Pulmonary artery endothelial cell (primary cell): ENCODE results near the gene PRR19. TPM values are rescaled to one million over a fixed set of nuclear protein-coding genes. Genes with fewer than 3 reads are reported as not detected.

Source experiments
- DNase-seq: peaks from one replicate; pipeline ENCODE4 v3.0.0-alpha.2; 2011; ENCODE audit warnings: low read depth, low spot score
- total RNA-seq: library from RNA; depleted of rRNA; stranded (reverse); fragments of >200 nt; gene quantifications from 2 replicates; pipeline ENCODE4 v1.2.3, GENCODE V29; 2014

PRR19 gene
- total RNA-seq, 1 donor from 2014 or later, result 0.26 TPM

DNA sequence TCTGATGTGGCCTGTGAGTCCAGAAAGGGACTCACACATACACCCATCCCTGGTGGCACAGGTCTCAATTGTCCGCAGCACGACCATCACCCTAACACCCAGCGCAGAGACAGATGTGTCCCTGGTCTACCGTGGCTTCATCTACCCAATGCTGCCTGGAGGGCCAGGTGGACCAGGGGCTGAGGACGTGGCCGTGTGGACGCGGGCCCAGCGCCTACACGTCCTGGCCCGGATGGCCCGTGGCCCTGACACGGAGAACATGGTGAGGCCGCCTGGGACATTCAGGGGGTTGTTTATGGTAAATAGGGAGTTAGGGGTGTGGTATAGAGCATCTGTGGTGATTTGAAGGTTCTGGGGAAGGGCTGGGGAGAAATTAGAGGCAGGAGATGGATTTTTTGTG, 46.3 kb downstream of the PRR19 start:
- DNase-seq, result no peak

DNA sequence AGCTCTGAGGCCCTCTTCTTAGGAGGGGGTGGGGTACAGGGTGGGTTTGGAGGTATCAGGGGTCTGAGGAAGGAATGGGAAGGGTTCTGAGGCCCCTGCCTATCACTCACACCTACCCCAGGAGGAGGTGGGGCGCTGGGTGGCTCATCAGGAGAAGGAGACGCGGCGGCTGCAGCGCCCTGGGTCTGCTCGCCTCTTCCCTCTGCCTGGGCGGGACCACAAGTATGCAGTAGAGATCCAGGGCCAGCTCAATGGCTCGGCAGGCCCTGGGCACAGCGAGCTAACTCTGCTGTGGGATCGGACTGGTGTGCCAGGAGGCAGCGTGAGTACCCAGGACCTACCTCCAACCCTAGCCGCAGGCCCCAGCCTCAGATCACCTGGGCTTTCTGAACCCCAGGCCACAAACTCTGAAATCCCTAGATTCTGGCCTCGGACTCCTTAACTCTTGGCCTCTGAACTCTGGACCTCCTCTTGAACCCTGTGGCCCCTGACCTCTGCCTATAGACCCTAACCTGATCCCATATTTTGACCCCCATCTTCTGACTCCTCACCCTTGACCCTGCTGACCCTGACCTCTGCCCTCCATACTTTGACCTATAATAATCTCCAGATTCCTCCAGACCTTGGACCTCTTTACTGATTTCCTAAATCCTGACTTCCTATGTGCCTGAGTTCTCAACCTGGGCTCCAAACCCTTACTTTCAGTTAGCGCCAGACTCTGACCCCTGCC, 47.6 kb downstream of the PRR19 start:
- no peak for DNase-seq

DNA sequence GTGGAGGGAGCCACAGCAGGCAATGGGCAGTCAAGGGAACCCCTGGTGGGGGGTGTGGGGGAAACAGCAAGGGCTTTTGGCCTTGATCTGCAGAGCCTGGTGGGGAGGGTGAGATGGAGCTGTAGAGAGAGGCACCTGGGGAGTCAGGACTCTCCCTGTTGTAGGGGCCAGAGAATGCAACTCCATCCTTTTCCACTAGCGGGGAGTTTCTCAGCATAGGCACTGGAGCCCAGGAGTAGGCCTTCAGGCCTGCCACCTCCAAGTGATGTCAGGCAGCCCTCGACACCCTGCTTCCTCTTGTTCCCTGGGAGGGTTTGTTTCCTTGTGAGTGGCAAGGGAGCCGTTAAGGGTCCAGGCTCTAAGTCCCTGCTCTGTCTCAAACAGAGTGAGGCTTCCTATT, 48.5 kb downstream of the PRR19 start:
- DNase-seq, result no peak

DNA sequence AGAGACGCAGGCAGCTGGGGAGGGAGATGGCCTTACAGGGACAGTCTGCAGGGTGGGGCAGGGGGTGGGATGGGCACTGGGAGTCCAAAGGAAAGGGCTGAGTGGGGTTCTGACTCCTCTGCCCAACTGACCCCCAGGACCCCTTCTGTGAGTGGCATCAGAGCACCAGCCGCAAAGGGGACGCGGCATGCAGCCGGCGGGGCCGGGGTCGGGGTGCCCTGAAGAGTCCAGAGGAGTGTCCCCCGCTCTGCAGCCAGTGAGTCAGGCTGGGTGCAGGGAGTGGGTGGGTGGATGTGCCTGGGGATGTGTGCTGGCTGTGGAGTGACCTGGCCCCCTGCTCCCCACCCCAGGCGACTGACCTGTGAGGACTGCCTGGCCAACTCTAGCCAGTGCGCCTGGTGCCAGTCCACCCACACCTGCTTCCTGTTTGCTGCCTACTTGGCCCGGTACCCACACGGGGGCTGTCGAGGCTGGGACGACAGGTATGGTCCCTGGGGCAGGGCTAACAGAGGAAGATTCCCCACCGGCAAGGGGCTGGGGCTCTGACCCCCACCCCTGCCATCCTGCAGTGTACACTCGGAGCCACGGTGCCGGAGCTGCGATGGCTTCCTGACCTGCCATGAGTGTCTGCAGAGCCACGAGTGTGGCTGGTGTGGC, 49.3 kb downstream of the PRR19 start:
- no peak for DNase-seq

DNA sequence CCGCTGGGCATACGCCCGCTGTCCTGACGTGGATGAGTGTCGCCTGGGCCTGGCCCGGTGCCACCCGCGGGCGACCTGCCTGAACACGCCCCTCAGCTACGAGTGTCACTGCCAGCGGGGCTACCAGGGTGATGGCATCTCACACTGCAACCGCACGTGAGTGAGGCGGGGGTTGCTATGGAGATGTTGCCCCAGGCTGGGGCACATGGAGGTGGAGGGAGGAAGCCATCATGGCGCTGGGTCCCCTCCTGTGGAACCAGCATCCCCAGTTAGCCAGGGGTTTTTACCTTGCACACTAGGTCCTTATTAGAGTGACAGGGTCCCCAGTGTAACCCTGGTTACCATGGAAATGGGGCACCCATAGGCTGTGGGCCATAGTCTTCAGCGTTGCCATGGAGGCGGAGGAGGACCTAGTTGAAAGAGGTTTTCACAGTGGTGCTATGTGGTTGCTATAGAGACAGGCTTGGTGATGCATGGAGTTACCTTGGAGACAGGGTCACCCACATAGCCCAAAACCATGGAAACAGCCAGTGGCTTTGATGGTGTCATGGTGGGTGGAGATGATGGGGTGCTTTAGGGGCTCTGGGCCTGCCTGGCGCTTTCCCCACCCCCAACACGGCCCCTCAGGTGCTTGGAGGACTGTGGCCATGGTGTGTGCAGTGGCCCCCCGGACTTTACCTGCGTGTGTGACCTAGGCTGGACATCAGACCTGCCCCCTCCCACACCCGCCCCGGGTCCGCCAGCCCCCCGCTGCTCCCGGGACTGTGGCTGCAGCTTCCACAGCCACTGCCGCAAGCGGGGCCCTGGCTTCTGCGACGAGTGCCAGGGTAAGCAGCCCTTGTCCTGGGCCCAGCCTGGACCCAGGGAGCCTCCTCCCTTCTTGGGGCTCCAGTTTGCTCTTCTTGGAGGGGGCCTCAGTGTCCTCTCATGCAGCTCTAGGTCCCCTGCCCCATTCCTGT, 50.6 kb downstream of the PRR19 start:
- DNase-seq, result no peak

DNA sequence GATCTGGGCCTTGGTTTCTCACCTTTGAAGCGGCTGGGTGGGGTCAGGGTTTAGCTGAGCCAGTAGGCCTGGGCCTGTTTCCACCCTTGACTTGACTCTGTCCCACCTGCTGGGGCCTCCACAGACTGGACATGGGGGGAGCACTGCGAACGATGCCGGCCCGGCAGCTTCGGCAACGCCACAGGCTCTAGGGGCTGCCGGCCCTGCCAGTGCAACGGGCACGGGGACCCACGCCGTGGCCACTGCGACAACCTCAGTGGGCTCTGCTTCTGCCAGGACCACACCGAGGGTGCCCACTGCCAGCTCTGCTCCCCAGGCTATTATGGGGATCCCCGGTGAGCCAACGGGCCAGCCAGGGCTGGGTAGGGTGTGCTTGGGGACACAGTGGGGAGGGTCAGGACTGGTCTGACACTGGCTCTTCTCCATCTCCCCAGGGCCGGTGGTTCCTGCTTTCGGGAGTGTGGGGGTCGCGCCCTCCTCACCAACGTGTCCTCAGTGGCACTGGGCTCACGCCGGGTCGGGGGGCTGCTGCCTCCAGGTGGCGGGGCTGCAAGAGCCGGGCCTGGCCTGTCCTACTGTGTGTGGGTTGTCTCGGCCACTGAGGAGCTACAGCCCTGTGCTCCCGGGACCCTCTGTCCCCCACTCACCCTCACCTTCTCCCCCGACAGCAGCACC, 51.5 kb downstream of the PRR19 start:
- no peak for DNase-seq

DNA sequence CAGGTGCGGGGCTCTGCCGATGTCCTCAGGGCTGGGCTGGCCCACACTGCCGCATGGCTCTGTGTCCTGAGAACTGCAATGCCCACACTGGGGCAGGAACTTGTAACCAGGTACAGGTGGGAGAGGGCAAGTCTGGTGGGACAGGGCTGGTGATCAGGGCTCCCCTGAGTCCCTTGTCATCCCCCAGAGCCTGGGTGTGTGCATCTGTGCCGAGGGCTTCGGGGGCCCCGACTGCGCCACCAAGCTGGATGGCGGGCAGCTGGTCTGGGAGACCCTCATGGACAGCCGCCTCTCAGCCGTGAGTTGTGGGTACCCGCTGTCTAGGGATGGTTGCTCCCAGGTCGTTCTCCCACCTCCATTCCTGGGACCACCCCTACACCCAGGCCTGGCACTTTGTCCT, 54.0 kb downstream of the PRR19 start:
- no peak for DNase-seq

DNA sequence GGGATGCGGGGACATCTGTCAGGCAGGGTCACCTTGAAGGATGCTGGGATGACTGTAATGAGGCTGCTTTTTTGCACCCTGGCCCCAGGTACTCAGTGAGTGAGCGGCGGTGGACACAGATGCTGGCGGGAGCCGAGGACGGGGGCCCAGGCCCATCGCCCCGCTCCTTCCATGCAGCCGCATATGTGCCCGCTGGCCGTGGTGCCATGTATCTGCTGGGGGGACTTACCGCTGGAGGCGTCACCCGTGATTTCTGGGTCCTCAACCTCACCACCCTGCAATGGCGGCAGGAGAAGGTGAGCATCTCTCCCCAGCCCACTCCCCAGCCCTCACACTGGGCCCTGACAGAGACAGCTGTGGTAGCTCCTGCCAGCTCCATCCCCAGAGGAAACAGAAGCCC, 54.8 kb downstream of the PRR19 start:
- DNase-seq, result no peak

DNA sequence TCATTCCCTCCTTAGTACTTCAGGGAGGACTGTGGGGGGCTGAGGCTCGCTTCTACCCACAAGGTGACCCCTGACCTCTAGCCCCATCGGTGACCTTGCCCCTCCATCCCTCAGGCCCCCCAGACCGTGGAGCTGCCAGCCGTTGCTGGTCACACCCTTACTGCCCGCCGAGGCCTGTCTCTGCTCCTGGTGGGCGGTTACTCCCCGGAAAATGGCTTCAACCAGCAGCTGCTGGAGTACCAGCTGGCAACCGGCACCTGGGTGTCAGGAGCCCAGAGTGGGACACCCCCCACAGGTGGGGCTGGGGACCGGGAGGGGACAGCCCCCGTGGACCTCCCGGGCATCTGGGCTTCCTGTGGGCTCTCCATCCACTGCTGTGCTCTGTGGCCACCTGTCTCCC, 55.4 kb downstream of the PRR19 start:
- no peak for DNase-seq

Other genes with a start within 250 kb of the PRR19 start
- gene GRIK5, start 231.9 kb upstream of the PRR19 start, total RNA-seq, result 2.2 and 5.7 TPM in 2 replicates
- 11.9 and 15.1 TPM in 2 replicates for gene ZNF574, start 226.0 kb upstream of the PRR19 start, total RNA-seq
- gene POU2F2, start 169.7 kb upstream of the PRR19 start, total RNA-seq, result 0.26 and 0.49 TPM in 2 replicates
- 16.2 and 29.1 TPM in 2 replicates for gene DEDD2, start 84.5 kb upstream of the PRR19 start, total RNA-seq
- gene ZNF526, start 81.8 kb upstream of the PRR19 start, total RNA-seq, result 8.0 and 10.1 TPM in 2 replicates
- 14.0 and 15.4 TPM in 2 replicates for gene GSK3A, start 59.5 kb upstream of the PRR19 start, total RNA-seq
- 22.6 and 27.3 TPM in 2 replicates for gene ERF, start 47.0 kb upstream of the PRR19 start, total RNA-seq
- 15.4 and 16.1 TPM in 2 replicates for gene CIC, start 32.9 kb upstream of the PRR19 start, total RNA-seq
- 27.3 and 33.4 TPM in 2 replicates for gene PAFAH1B3, start 492 bp downstream of the PRR19 start, total RNA-seq
- not detected in 2 replicates for gene TMEM145, start 11.2 kb downstream of the PRR19 start, total RNA-seq
- gene MEGF8, start 23.5 kb downstream of the PRR19 start, total RNA-seq, result 24.6 and 27.5 TPM in 2 replicates
- gene CNFN, start 88.2 kb downstream of the PRR19 start, total RNA-seq, result not detected in 2 replicates
- 4.8 and 9.1 TPM in 2 replicates for gene LIPE, start 125.3 kb downstream of the PRR19 start, total RNA-seq
- not detected in 2 replicates for gene CXCL17, start 140.8 kb downstream of the PRR19 start, total RNA-seq
- 0.26 and 0.46 TPM in 2 replicates for gene CEACAM1, start 226.3 kb downstream of the PRR19 start, total RNA-seq